Stimulated activated CD4-positive, alpha-beta T cell treated with anti-CD3 and anti-CD28 coated beads, Interleukin-15, amount 100 ng/mL, for 1 hour (primary cell): Measurements from ENCODE around the gene RAB30.

Source experiments
- DNase-seq, 2 donors: peaks; one replicate each; pipeline ENCODE4 v3.0.0-alpha.2; 2020; ENCODE audit warnings: low read depth in 1 of 2, low spot score in 1 of 2

Gene RAB30

GRCh38 chr11:83041126-83041525 is 30.6 kb downstream of the RAB30 start:
- no peak for DNase-seq

GRCh38 chr11:83039566-83039965 is 32.1 kb downstream of the RAB30 start:
- no peak for DNase-seq

GRCh38 chr11:83037877-83038276 is 33.8 kb downstream of the RAB30 start:
- DNase-seq = no peak

- no peak for DNase-seq
Measured at GRCh38 chr11:83036701-83037100, 35.0 kb downstream of the RAB30 start.

- DNase-seq = no peak
Measured at GRCh38 chr11:83035070-83035854, 36.4 kb downstream of the RAB30 start.

- no peak for DNase-seq
Measured at GRCh38 chr11:83034673-83035014, 37.1 kb downstream of the RAB30 start.

- no peak for DNase-seq
Measured at GRCh38 chr11:83033972-83034672, 37.6 kb downstream of the RAB30 start.

- no peak for DNase-seq
Measured at GRCh38 chr11:83033371-83033770, 38.3 kb downstream of the RAB30 start.

- no peak for DNase-seq
Measured at GRCh38 chr11:83031127-83031526, 40.6 kb downstream of the RAB30 start.

- no peak for DNase-seq
Measured at GRCh38 chr11:83027794-83028193, 43.9 kb downstream of the RAB30 start.

- DNase-seq = no peak
Measured at GRCh38 chr11:83027289-83027688, 44.4 kb downstream of the RAB30 start.

GRCh38 chr11:83026229-83026628 is 45.5 kb downstream of the RAB30 start:
- no peak for DNase-seq

GRCh38 chr11:83025267-83025704 is 46.4 kb downstream of the RAB30 start:
- DNase-seq = no peak

GRCh38 chr11:83024270-83024854 is 47.3 kb downstream of the RAB30 start:
- DNase-seq = no peak

- no peak for DNase-seq
Measured at GRCh38 chr11:83023410-83023809, 48.3 kb downstream of the RAB30 start.

- no peak for DNase-seq
Measured at GRCh38 chr11:83021780-83022125, 49.9 kb downstream of the RAB30 start.

GRCh38 chr11:83020942-83021779 is 50.5 kb downstream of the RAB30 start:
- DNase-seq = no peak

GRCh38 chr11:83019888-83020579 is 51.7 kb downstream of the RAB30 start:
- DNase-seq = no peak

GRCh38 chr11:83014951-83015350 is 56.7 kb downstream of the RAB30 start:
- DNase-seq = no peak

- DNase-seq = no peak
Measured at GRCh38 chr11:83012168-83013067, 59.3 kb downstream of the RAB30 start.
